HEK293 (cell line): ENCODE results near the gene SIMC1.

Source experiments
- MYNN ChIP-seq: fragments of 450-650 bp; formaldehyde crosslinking; IDR thresholded peaks from 2 replicates; pipeline ENCODE4 v1.5.1; 2016; ENCODE audit warnings: missing biosample characterization, missing genetic modification characterization, borderline replicate concordance
- REPIN1 ChIP-seq: fragments of 450-650 bp; formaldehyde crosslinking; IDR thresholded peaks from 2 replicates; pipeline ENCODE4 v1.5.1; 2017; ENCODE audit warnings: missing biosample characterization, missing genetic modification characterization, low read depth
- ZBTB21 ChIP-seq: fragments of 450-650 bp; formaldehyde crosslinking; IDR thresholded peaks from 2 replicates; pipeline ENCODE4 v1.5.1; 2017; ENCODE audit warnings: missing biosample characterization, missing genetic modification characterization
- ZNF24 ChIP-seq: fragments of 450-650 bp; formaldehyde crosslinking; IDR thresholded peaks from 2 replicates; pipeline ENCODE4 v1.5.1; 2016; ENCODE audit warnings: missing biosample characterization, missing genetic modification characterization
- ZNF394 ChIP-seq: fragments of 450-650 bp; formaldehyde crosslinking; IDR thresholded peaks from 2 replicates; pipeline ENCODE4 v1.5.1; 2016; ENCODE audit warnings: missing biosample characterization, missing genetic modification characterization, mild to moderate bottlenecking, moderate library complexity, borderline replicate concordance
- ZNF600 ChIP-seq: fragments of 450-650 bp; formaldehyde crosslinking; IDR thresholded peaks from 2 replicates; pipeline ENCODE4 v1.5.1; 2016; ENCODE audit warnings: missing biosample characterization, missing genetic modification characterization
- TF ChIP-seq, protein P1 (sequence below): fragments of 450-650 bp; formaldehyde crosslinking; IDR thresholded peaks from 2 replicates; pipeline ENCODE4 v1.5.1; 2016; ENCODE audit warnings: missing biosample characterization, missing genetic modification characterization
- TF ChIP-seq, protein P2 (sequence below): IDR thresholded peaks from 2 replicates; pipeline ENCODE4 v1.6.1; 2011; ENCODE audit warnings: mild to moderate bottlenecking, low read depth, low read length, borderline replicate concordance
- TF ChIP-seq, protein P3 (sequence below): fragments of 450-650 bp; formaldehyde crosslinking; IDR thresholded peaks from 2 replicates; pipeline ENCODE4 v1.5.1; 2016; ENCODE audit warnings: missing biosample characterization, missing genetic modification characterization, borderline replicate concordance
- TF ChIP-seq, protein P4 (sequence below): fragments of 450-650 bp; formaldehyde crosslinking; IDR thresholded peaks from 2 replicates; pipeline ENCODE4 v1.5.1; 2016; ENCODE audit warnings: missing biosample characterization, missing genetic modification characterization, low read depth
- TF ChIP-seq, protein P5 (sequence below): fragments of 450-650 bp; formaldehyde crosslinking; IDR thresholded peaks from 2 replicates; pipeline ENCODE4 v1.5.1; 2016; ENCODE audit warnings: missing biosample characterization, missing genetic modification characterization
- TF ChIP-seq, protein P6 (sequence below): fragments of 450-650 bp; formaldehyde crosslinking; IDR thresholded peaks from 2 replicates; pipeline ENCODE4 v1.5.1; 2016; ENCODE audit warnings: missing biosample characterization, missing genetic modification characterization

DNA sequence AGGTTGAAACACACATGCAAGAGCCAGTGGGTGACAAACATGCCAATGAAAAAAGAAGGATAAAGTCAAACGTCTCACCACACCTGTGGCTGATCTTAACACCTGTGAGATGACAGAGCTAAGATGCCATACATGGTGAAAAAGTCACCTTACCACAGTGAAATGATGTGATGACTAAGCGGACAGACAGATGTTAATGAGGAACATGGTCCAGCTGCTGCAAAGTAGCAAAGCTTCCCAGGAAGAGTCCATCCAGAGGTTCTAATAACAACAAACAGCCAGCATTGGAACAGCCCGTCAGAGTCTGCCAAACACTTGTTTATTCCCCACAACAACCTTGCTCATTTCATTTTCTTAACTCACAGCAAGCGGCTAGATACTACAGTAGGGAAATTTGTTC is 121.4 kb downstream of the SIMC1 start:
- TF ChIP-seq, protein P1, sequence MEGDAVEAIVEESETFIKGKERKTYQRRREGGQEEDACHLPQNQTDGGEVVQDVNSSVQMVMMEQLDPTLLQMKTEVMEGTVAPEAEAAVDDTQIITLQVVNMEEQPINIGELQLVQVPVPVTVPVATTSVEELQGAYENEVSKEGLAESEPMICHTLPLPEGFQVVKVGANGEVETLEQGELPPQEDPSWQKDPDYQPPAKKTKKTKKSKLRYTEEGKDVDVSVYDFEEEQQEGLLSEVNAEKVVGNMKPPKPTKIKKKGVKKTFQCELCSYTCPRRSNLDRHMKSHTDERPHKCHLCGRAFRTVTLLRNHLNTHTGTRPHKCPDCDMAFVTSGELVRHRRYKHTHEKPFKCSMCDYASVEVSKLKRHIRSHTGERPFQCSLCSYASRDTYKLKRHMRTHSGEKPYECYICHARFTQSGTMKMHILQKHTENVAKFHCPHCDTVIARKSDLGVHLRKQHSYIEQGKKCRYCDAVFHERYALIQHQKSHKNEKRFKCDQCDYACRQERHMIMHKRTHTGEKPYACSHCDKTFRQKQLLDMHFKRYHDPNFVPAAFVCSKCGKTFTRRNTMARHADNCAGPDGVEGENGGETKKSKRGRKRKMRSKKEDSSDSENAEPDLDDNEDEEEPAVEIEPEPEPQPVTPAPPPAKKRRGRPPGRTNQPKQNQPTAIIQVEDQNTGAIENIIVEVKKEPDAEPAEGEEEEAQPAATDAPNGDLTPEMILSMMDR (tag by site-specific recombination), result no peak
- TF ChIP-seq, protein P2, sequence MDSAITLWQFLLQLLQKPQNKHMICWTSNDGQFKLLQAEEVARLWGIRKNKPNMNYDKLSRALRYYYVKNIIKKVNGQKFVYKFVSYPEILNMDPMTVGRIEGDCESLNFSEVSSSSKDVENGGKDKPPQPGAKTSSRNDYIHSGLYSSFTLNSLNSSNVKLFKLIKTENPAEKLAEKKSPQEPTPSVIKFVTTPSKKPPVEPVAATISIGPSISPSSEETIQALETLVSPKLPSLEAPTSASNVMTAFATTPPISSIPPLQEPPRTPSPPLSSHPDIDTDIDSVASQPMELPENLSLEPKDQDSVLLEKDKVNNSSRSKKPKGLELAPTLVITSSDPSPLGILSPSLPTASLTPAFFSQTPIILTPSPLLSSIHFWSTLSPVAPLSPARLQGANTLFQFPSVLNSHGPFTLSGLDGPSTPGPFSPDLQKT, result no peak
- TF ChIP-seq ZBTB21 (tag by site-specific recombination) (no peak), ZNF24 (tag by site-specific recombination) (no peak), MYNN (no peak), ZNF600 (tag by site-specific recombination) (no peak), REPIN1 (tag by site-specific recombination) (no peak), ZNF394 (tag by site-specific recombination) (no peak)
- TF ChIP-seq, protein P3, sequence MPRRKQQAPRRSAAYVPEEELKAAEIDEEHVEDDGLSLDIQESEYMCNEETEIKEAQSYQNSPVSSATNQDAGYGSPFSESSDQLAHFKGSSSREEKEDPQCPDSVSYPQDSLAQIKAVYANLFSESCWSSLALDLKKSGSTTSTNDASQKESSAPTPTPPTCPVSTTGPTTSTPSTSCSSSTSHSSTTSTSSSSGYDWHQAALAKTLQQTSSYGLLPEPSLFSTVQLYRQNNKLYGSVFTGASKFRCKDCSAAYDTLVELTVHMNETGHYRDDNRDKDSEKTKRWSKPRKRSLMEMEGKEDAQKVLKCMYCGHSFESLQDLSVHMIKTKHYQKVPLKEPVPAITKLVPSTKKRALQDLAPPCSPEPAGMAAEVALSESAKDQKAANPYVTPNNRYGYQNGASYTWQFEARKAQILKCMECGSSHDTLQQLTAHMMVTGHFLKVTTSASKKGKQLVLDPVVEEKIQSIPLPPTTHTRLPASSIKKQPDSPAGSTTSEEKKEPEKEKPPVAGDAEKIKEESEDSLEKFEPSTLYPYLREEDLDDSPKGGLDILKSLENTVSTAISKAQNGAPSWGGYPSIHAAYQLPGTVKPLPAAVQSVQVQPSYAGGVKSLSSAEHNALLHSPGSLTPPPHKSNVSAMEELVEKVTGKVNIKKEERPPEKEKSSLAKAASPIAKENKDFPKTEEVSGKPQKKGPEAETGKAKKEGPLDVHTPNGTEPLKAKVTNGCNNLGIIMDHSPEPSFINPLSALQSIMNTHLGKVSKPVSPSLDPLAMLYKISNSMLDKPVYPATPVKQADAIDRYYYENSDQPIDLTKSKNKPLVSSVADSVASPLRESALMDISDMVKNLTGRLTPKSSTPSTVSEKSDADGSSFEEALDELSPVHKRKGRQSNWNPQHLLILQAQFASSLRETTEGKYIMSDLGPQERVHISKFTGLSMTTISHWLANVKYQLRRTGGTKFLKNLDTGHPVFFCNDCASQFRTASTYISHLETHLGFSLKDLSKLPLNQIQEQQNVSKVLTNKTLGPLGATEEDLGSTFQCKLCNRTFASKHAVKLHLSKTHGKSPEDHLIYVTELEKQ (tag by site-specific recombination), result no peak
- TF ChIP-seq, protein P4, sequence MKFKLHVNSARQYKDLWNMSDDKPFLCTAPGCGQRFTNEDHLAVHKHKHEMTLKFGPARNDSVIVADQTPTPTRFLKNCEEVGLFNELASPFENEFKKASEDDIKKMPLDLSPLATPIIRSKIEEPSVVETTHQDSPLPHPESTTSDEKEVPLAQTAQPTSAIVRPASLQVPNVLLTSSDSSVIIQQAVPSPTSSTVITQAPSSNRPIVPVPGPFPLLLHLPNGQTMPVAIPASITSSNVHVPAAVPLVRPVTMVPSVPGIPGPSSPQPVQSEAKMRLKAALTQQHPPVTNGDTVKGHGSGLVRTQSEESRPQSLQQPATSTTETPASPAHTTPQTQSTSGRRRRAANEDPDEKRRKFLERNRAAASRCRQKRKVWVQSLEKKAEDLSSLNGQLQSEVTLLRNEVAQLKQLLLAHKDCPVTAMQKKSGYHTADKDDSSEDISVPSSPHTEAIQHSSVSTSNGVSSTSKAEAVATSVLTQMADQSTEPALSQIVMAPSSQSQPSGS (tag by site-specific recombination), result no peak
- TF ChIP-seq, protein P5, sequence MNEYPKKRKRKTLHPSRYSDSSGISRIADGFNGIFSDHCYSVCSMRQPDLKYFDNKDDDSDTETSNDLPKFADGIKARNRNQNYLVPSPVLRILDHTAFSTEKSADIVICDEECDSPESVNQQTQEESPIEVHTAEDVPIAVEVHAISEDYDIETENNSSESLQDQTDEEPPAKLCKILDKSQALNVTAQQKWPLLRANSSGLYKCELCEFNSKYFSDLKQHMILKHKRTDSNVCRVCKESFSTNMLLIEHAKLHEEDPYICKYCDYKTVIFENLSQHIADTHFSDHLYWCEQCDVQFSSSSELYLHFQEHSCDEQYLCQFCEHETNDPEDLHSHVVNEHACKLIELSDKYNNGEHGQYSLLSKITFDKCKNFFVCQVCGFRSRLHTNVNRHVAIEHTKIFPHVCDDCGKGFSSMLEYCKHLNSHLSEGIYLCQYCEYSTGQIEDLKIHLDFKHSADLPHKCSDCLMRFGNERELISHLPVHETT (tag by site-specific recombination), result no peak
- TF ChIP-seq, protein P6, sequence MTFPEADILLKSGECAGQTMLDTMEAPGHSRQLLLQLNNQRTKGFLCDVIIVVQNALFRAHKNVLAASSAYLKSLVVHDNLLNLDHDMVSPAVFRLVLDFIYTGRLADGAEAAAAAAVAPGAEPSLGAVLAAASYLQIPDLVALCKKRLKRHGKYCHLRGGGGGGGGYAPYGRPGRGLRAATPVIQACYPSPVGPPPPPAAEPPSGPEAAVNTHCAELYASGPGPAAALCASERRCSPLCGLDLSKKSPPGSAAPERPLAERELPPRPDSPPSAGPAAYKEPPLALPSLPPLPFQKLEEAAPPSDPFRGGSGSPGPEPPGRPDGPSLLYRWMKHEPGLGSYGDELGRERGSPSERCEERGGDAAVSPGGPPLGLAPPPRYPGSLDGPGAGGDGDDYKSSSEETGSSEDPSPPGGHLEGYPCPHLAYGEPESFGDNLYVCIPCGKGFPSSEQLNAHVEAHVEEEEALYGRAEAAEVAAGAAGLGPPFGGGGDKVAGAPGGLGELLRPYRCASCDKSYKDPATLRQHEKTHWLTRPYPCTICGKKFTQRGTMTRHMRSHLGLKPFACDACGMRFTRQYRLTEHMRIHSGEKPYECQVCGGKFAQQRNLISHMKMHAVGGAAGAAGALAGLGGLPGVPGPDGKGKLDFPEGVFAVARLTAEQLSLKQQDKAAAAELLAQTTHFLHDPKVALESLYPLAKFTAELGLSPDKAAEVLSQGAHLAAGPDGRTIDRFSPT (tag by site-specific recombination), result no peak
